Kidney epithelial cell (primary cell): Measurements from ENCODE around the gene PIGS. TPM values are rescaled to one million over a fixed set of nuclear protein-coding genes. Genes with fewer than 3 reads are reported as not detected.

ENCODE experiments used
- DNase-seq: peaks from one replicate; pipeline ENCODE4 v3.0.0-alpha.2; 2010; ENCODE audit warnings: low read depth
- H3K27me3 ChIP-seq: 2 replicates; pipeline ENCODE4 v1.6.0; 2011; ENCODE audit warnings: low read length; ENCODE audit not compliant: control insufficient read depth, insufficient read depth
- H3K36me3 ChIP-seq: 2 replicates; pipeline ENCODE4 v1.5.1; 2011; ENCODE audit warnings: low read length; ENCODE audit not compliant: control insufficient read depth, insufficient read depth
- H3K4me3 ChIP-seq: 2 replicates; pipeline ENCODE4 v1.5.1; 2011; ENCODE audit warnings: low read depth, mild to moderate bottlenecking, control low read depth, low read length
- CTCF ChIP-seq: IDR thresholded peaks from 2 replicates; pipeline ENCODE4 v1.5.1; 2011; ENCODE audit warnings: mild to moderate bottlenecking, moderate library complexity, low read length, control low read depth, inconsistent platforms; ENCODE audit not compliant: insufficient read depth, poor library complexity, severe bottlenecking
- total RNA-seq: library from RNA; depleted of rRNA; stranded (reverse); fragments of >200 nt; gene quantifications from 2 replicates; pipeline ENCODE4 v1.2.3, GENCODE V29; 2015

PIGS gene
- total RNA-seq, 1 donor from 2014 or later: 52.9 TPM

GRCh38 chr17:28503420-28503819 is 67.9 kb downstream of the PIGS start:
- no peak for DNase-seq
- Histone ChIP-seq H3K4me3 (no peak overlapping the region), H3K27me3 (peaks cover 49% of the 10 kb centered on the region), H3K36me3 (no peaks in the 10 kb centered on the region)
- TF ChIP-seq CTCF: no peak

Other genes starting within 250 kb of the PIGS start
- gene IFT20, start 236.1 kb downstream of the PIGS start, total RNA-seq: 39.7 and 40.0 TPM in 2 replicates
- gene TNFAIP1, start 235.8 kb downstream of the PIGS start, total RNA-seq: 85.9 and 99.7 TPM in 2 replicates
- gene POLDIP2, start 214.0 kb downstream of the PIGS start, total RNA-seq: 103 and 118 TPM in 2 replicates
- gene SEBOX, start 206.3 kb downstream of the PIGS start, total RNA-seq: not detected in 2 replicates
- gene VTN, start 201.2 kb downstream of the PIGS start, total RNA-seq: 0.27 TPM in 1 of 2 replicates, not detected in the other
- gene SARM1, start 199.8 kb downstream of the PIGS start, total RNA-seq: 10.1 and 12.0 TPM in 2 replicates
- gene SLC46A1, start 165.3 kb downstream of the PIGS start, total RNA-seq: 5.2 and 6.2 TPM in 2 replicates
- not detected in 2 replicates for gene SLC13A2, start 97.9 kb downstream of the PIGS start, total RNA-seq
- not detected in 2 replicates for gene FOXN1, start 65.2 kb downstream of the PIGS start, total RNA-seq
- 40.6 and 49.4 TPM in 2 replicates for gene UNC119, start 18.9 kb downstream of the PIGS start, total RNA-seq
- gene ALDOC, start 5.4 kb upstream of the PIGS start, total RNA-seq: 20.8 and 30.3 TPM in 2 replicates
- 8.4 and 9.7 TPM in 2 replicates for gene SPAG5, start 27.5 kb upstream of the PIGS start, total RNA-seq
- 2.3 and 12.2 TPM in 2 replicates for gene RSKR, start 42.7 kb upstream of the PIGS start, total RNA-seq
- gene BLTP2, start 73.6 kb upstream of the PIGS start, total RNA-seq: 116 and 124 TPM in 2 replicates
- gene SDF2, start 90.4 kb upstream of the PIGS start, total RNA-seq: 41.2 and 65.1 TPM in 2 replicates
- gene SUPT6H, start 90.7 kb upstream of the PIGS start, total RNA-seq: 36.7 and 52.9 TPM in 2 replicates
- 0.58 and 3.7 TPM in 2 replicates for gene PROCA1, start 140.4 kb upstream of the PIGS start, total RNA-seq
- gene RAB34, start 146.3 kb upstream of the PIGS start, total RNA-seq: 283 and 314 TPM in 2 replicates
- gene RPL23A, start 148.5 kb upstream of the PIGS start, total RNA-seq: 604 and 716 TPM in 2 replicates
- 4.7 and 5.1 TPM in 2 replicates for gene TLCD1, start 154.7 kb upstream of the PIGS start, total RNA-seq
- 4.3 TPM in 2 replicates for gene NEK8, start 157.3 kb upstream of the PIGS start, total RNA-seq
- 163 and 174 TPM in 2 replicates for gene TRAF4, start 172.5 kb upstream of the PIGS start, total RNA-seq